Heart left ventricle (tissue), 16 donors: Measurements from ENCODE around the gene KLHDC7B. TPM values are rescaled to one million over a fixed set of nuclear protein-coding genes. Genes with fewer than 3 reads are reported as not detected.

ENCODE experiments used
- ATAC-seq, 4 donors: fragments of 200-7000 bp; cut with Tn5 transposase; one replicate each; pipeline ENCODE4 v1.9.1; 2020 to 2022; ENCODE audit warnings: moderate library complexity in 4 of 4, mild to moderate bottlenecking in 3 of 4, moderate number of reproducible peaks in 1 of 4
- DNase-seq, 5 donors: peaks; one replicate each; pipeline ENCODE4 v3.0.0-alpha.2; 2020
- H3K27ac ChIP-seq, 12 donors: fragments of 200-600 bp; sonication (generic) in 4 of 12; one replicate each; pipeline versions ENCODE4 v1.5.0 to v1.8.0; 2016 to 2022; ENCODE audit warnings: mild to moderate bottlenecking in 2 of 12
- H3K27me3 ChIP-seq, 9 donors: fragments of 200-600 bp; sonication (generic) in 2 of 9; one replicate each; pipeline versions ENCODE4 v1.5.1 to v1.8.0; 2016 to 2022; ENCODE audit warnings: mild to moderate bottlenecking in 3 of 9
- H3K36me3 ChIP-seq, 9 donors: fragments of 200-600 bp; sonication (generic) in 2 of 9; one replicate each; pipeline versions ENCODE4 v1.5.0 to v1.8.0; 2018 to 2022; ENCODE audit warnings: mild to moderate bottlenecking in 2 of 9
- H3K4me1 ChIP-seq, 12 donors: fragments of 200-600 bp; sonication (generic) in 4 of 12; one replicate each; pipeline versions ENCODE4 v1.5.0 to v1.8.0; 2016 to 2022; ENCODE audit warnings: mild to moderate bottlenecking in 3 of 12
- H3K4me3 ChIP-seq, 12 donors: fragments of 200-600 bp; sonication (generic) in 4 of 12; one replicate each; pipeline versions ENCODE4 v1.5.0 to v1.8.0; 2017 to 2022; ENCODE audit warnings: mild to moderate bottlenecking in 9 of 12, moderate library complexity in 4 of 12
- H3K9me3 ChIP-seq, 12 donors: fragments of 200-600 bp; sonication (generic) in 4 of 12; one replicate each; pipeline versions ENCODE4 v1.5.0 to v1.8.0; 2016 to 2022; ENCODE audit warnings: mild to moderate bottlenecking in 1 of 12
- POLR2A ChIP-seq, 2 donors: fragments of 450-650 bp; IDR thresholded peaks; one replicate each; pipeline ENCODE4 v1.6.1; 2017; ENCODE audit warnings: antibody characterized with exemption in 2 of 2, mild to moderate bottlenecking in 2 of 2, moderate library complexity in 2 of 2
- WGBS, 4 donors: extraction: QIAGEN DNeasy Blood & Tissue Kit in 2 of 4; methylation state at CpG; one replicate each; pipeline versions ENCODE4 v1.1.5 to v1.1.7; 2013 to 2018; 5-methylcytosine and 5-hydroxymethylcytosine counted together
- intact Hi-C, 10 donors: fragments of 100-400 bp; cut with DNase I; formaldehyde crosslinking; loops; one replicate each; pipeline versions ENCODE4 v1.11.1 to v1.14.2; 2022
- polyA plus RNA-seq, 2 donors: library from polyadenylated mRNA; stranded (reverse); fragments of 200-250 nt; gene quantifications; one replicate each; pipeline ENCODE4 v1.2.3, GENCODE V29; 2013
- total RNA-seq, 9 donors: library from RNA; depleted of rRNA in 2 of 9; stranded (reverse); fragments of >200 nt in 2 of 9; fragmentation: NEBNext Ultra II Directional in 3 of 9; extraction: Animal tissue kit (Norgen Biotek cat#: 25700) in 3 of 9; gene quantifications; one replicate each; pipeline versions ENCODE4 v1.1.0 to v1.2.4, GENCODE V29; 2016 to 2023
- TF ChIP-seq, protein P1 (sequence below), 12 donors: fragments of 200-600 bp; sonication (generic) in 4 of 12; IDR thresholded peaks; one replicate each; pipeline versions ENCODE4 v1.5.0 to v1.8.0; 2018 to 2022; ENCODE audit warnings: antibody characterized with exemption in 12 of 12, mild to moderate bottlenecking in 5 of 12
- donor health status: ischemic (EF 13 %, LVEDD 7.1; RV severe dilation, severe dysfunction).
- donor health status: healthy with polysubstance abuse.
- donor health status: DM: no; HTN: yes; CAD: no.
- donor health status: DM: no; HTN: no; CAD: no.
- donor health status: ischemic (EF 25% LVEDD 6.9; RV normal size, moderate dysfunction).
- donor health status: ischemic (EF 25% LVEDD 5.7; RV mildly dilated, moderate dysfunction).
- donor health status: healthy.
- donor health status: DM: yes; HTN: yes; CAD: no.
- donor health status: ischemic (EF 35%, LVEDD 5.7; RV mildly dilated, moderate dysfunction).
- donor health status: nonischemic (EF 11% LVEDD 7.7; RV severe dilation, severe dysfunction).
- donor health status: DM: yes; HTN: yes; CAD: no.
- donor health status: PGD.
- donor health status: ischemic (EF 29% LVEDD 5.4; RV normal size, mild dysfunction).
- donor health status: nonischemic (EF 23%, LVEDD 6.1; RV moderate dilation, normal function).

Gene KLHDC7B
- total and polyA plus RNA-seq, 11 donors = 0.08 to 1.3 (median 0.13) TPM; not detected in 6

DNA sequence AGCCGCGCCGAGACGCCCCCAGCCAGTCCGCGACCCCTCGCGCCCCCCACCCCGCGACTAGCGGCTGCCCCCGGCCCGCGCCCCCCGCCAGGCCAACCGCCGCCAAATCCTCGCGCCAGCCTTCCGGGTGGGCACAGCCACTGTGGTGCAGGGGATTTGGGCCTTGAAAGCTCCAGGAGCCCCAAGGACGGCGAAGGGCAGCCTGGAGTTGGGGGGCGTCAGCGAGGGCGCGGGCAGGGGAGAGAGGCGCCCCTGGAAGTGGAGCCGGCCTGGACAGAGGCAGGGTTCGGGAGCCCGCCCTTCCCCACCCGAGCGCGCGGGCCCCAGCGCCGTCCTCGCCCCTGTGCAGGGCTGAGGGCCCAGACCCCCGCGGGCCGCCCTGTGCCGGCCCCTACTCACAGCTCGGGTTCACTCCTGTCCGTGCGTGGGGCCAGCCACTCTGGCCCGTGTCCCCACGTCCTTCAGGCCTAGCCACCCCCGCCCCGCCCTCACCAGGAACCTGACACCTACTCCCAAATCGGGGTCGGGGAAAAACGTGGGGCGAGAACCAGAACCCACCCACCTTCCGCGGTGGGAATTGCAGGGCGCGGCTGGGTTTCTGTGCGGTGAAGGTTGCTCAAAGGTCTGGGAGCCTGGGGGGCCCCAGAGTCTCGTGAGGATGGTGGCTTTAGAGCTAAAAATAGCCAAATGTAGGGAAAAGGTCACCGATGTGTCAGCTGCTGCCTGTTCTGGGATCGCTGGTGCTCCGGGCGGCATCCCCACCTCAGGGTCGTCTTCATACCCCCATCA lies 32.5 kb downstream of the KLHDC7B start, which contains the start of gene CPT1B:
Gene CPT1B, minus strand, starts transcription at position 441 of the 789 bp plus-strand sequence. CDS start 512 bp downstream, outside the sequence.
- Histone ChIP-seq H3K27me3 (no peaks in the 10 kb centered on the region), H3K27ac (peak within 1 kb of the TSS; percentile 81 to 100 (median 97)), H3K4me3 (peak within 1 kb of the TSS; percentile 22 to 73 (median 56)), H3K36me3 (peaks cover 0 to 52% (median 32%) of the 10 kb centered on the region in 9 donors), H3K9me3 (no peaks in the 10 kb centered on the region), H3K4me1 (peaks cover 0 to 82% (median 30%) of the 10 kb centered on the region in 12 donors)
- peak in 4 of 5 donors; percentile 68 to 87 (median 78) for DNase-seq
- TF ChIP-seq, protein P1, sequence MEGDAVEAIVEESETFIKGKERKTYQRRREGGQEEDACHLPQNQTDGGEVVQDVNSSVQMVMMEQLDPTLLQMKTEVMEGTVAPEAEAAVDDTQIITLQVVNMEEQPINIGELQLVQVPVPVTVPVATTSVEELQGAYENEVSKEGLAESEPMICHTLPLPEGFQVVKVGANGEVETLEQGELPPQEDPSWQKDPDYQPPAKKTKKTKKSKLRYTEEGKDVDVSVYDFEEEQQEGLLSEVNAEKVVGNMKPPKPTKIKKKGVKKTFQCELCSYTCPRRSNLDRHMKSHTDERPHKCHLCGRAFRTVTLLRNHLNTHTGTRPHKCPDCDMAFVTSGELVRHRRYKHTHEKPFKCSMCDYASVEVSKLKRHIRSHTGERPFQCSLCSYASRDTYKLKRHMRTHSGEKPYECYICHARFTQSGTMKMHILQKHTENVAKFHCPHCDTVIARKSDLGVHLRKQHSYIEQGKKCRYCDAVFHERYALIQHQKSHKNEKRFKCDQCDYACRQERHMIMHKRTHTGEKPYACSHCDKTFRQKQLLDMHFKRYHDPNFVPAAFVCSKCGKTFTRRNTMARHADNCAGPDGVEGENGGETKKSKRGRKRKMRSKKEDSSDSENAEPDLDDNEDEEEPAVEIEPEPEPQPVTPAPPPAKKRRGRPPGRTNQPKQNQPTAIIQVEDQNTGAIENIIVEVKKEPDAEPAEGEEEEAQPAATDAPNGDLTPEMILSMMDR (IDR thresholded peaks at IDR 0.05) = peak in 7 of 12 donors; percentile 9 to 43 (median 21)
- peak; percentile 31 to 60 for TF ChIP-seq POLR2A (IDR thresholded peaks at IDR 0.05)
- ATAC-seq = peak; percentile 1 to 36 (median 28)
- intact Hi-C loops = loop anchor here in 2 of 10 donors (5.0 kb wide), 1 partner anchor 39 kb away; no protein-coding TSS in a partner anchor
- 19 to 25% (median 22%) methylated on average over 13 to 63 of the region's 63 CpGs for WGBS, 4 donors

- Histone ChIP-seq H3K4me3 (peak overlapping the region in 5 of 12 donors; percentile 57 to 73 (median 60)), H3K9me3 (no peaks in the 10 kb centered on the region), H3K36me3 (peaks cover 0 to 45% (median 26%) of the 10 kb centered on the region in 9 donors), H3K4me1 (peaks cover 3 to 83% (median 35%) of the 10 kb centered on the region in 12 donors), H3K27ac (peak overlapping the region; percentile 81 to 100 (median 97)), H3K27me3 (no peaks in the 10 kb centered on the region)
- intact Hi-C loops = loop anchor here in 2 of 10 donors (5.0 kb wide), 1 partner anchor 38 kb away; no protein-coding TSS in a partner anchor
- TF ChIP-seq, protein P1 (IDR thresholded peaks at IDR 0.05) = no peak
- no peak for TF ChIP-seq POLR2A (IDR thresholded peaks at IDR 0.05)
- 43 to 60% (median 53%) methylated on average over 8 of the region's 8 CpGs for WGBS, 4 donors
- DNase-seq (no peak), ATAC-seq (no peak)
Observed at GRCh38 chr22:50578776-50579310, 33.1 kb downstream of the KLHDC7B start.

DNA sequence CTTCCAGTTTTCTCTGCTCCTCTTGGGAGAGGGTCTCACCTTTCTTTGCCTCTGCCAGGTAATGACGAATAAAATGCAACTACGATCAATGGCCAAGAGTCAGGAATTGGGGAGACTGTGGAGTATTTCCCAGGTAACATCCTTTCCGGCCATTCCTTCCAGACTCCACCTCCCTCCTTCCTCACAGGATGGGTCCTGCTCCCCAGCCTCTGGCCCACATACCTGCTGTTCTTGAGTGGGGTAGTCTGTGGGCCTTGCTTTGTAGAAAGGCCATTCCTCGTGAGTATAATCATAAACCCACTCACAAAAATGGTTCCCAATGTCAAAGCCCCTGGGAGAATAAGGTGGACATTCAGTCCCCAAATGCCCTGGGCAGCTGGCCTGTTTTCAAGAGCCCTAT lies 34.1 kb downstream of the KLHDC7B start:
- no peak for TF ChIP-seq POLR2A (IDR thresholded peaks at IDR 0.05)
- intact Hi-C loops = loop anchor here in 3 of 10 donors (5.0 kb wide), 2 partner anchors 38 to 72 kb away; partner anchors contain the start of genes LMF2 (in 1 of the 3) and NCAPH2 (in 1 of the 3)
- no peaks in the 10 kb centered on the region for H3K27me3 ChIP-seq
- H3K4me3 ChIP-seq = no peak overlapping the region
- no peaks in the 10 kb centered on the region for H3K9me3 ChIP-seq
- H3K27ac ChIP-seq = peak overlapping the region in 11 of 12 donors; percentile 81 to 100 (median 98)
- peaks cover 3 to 78% (median 36%) of the 10 kb centered on the region in 12 donors for H3K4me1 ChIP-seq
- WGBS, 4 donors = 94 to 97% (median 96%) methylated on average over 4 of the region's 4 CpGs
- DNase-seq = no peak
- no peak for ATAC-seq
- peaks cover 0 to 36% (median 19%) of the 10 kb centered on the region in 9 donors for H3K36me3 ChIP-seq

GRCh38 chr22:50581031-50581949 lies 35.6 kb downstream of the KLHDC7B start:
- intact Hi-C loops = loop anchor here in 1 of 10 donors (5.0 kb wide), 1 partner anchor 74 kb away; the partner anchor contains the start of genes LMF2 and NCAPH2
- H3K4me3 ChIP-seq = peak overlapping the region; percentile 53 to 95 (median 80)

More at GRCh38 chr22:50581031-50581949, 35.6 kb downstream of the KLHDC7B start:
- 85 to 88% (median 87%) methylated on average over 22 of the region's 22 CpGs for WGBS, 4 donors
- Histone ChIP-seq H3K27ac (peak overlapping the region in 11 of 12 donors; percentile 90 to 100 (median 99)), H3K36me3 (peaks cover 0 to 26% (median 12%) of the 10 kb centered on the region in 9 donors), H3K9me3 (no peaks in the 10 kb centered on the region), H3K4me1 (peaks cover 3 to 64% (median 34%) of the 10 kb centered on the region in 12 donors), H3K27me3 (no peaks in the 10 kb centered on the region)
- ATAC-seq (no peak), DNase-seq (peak in 1 of 5 donors; percentile 26)
- TF ChIP-seq, protein P1 (IDR thresholded peaks at IDR 0.05) = no peak
- TF ChIP-seq POLR2A (IDR thresholded peaks at IDR 0.05) = no peak
